Omental fat pad (tissue), 4 donors: ENCODE data around the gene HIP1R. TPM values are rescaled to one million over a fixed set of nuclear protein-coding genes. Genes with fewer than 3 reads are reported as not detected.

Experiments
- ATAC-seq: fragments of 150-250 bp; one replicate; pipeline ENCODE4 v1.9.1; 2016; ENCODE audit warnings: mild to moderate bottlenecking, moderate library complexity; ENCODE audit not compliant: low FRiP score
- DNase-seq: peaks from one replicate; pipeline ENCODE4 v3.0.0-alpha.2; 2019; ENCODE audit warnings: low spot score
- CTCF ChIP-seq, 3 donors: fragments of 450-650 bp; IDR thresholded peaks; one replicate each; pipeline ENCODE4 v1.5.1; 2016 to 2017; ENCODE audit warnings: antibody characterized with exemption in 3 of 3, mild to moderate bottlenecking in 3 of 3, moderate library complexity in 2 of 3
- total RNA-seq, 4 donors: library from RNA; depleted of rRNA; stranded (reverse); fragments of >200 nt; gene quantifications; one replicate each; pipeline ENCODE4 v1.1.0, GENCODE V29; 2016

Gene HIP1R
- total RNA-seq, 4 donors from 2014 or later = 11.4 to 65.6 (median 22.2) TPM

GRCh38 chr12:122849352-122850047 lies 14.2 kb downstream of the HIP1R start:
- TF ChIP-seq CTCF (IDR thresholded peaks at IDR 0.05) = no peak
- ATAC-seq = no peak
- DNase-seq = no peak

GRCh38 chr12:122850048-122850445 lies 14.8 kb downstream of the HIP1R start:
- ATAC-seq = no peak

GRCh38 chr12:122850695-122851350 lies 15.6 kb downstream of the HIP1R start:
- ATAC-seq (no peak), DNase-seq (no peak)
- TF ChIP-seq CTCF (IDR thresholded peaks at IDR 0.05) = no peak

More at GRCh38 chr12:122850048-122850445, 14.8 kb downstream of the HIP1R start:
- DNase-seq = no peak
- TF ChIP-seq CTCF (IDR thresholded peaks at IDR 0.05) = no peak

GRCh38 chr12:122851820-122852219 lies 16.6 kb downstream of the HIP1R start:
- DNase-seq (no peak), ATAC-seq (no peak)

GRCh38 chr12:122852336-122853275 lies 17.3 kb downstream of the HIP1R start:
- ATAC-seq (no peak), DNase-seq (no peak)
- TF ChIP-seq CTCF (IDR thresholded peaks at IDR 0.05) = no peak

More at GRCh38 chr12:122851820-122852219, 16.6 kb downstream of the HIP1R start:
- TF ChIP-seq CTCF (IDR thresholded peaks at IDR 0.05) = no peak

GRCh38 chr12:122853582-122854245 lies 18.5 kb downstream of the HIP1R start:
- no peak for TF ChIP-seq CTCF (IDR thresholded peaks at IDR 0.05)
- ATAC-seq = no peak
- DNase-seq = no peak
